GM19468 (cell line): Measurements from ENCODE around the gene TMSB10.

Experiments
- ATAC-seq: cut with Tn5 transposase; IDR thresholded peaks from one replicate; pipeline ENCODE4 v1.9.1; 2021; ENCODE audit warnings: mild to moderate bottlenecking, moderate library complexity, moderate number of reproducible peaks; ENCODE audit not compliant: unreplicated experiment; ENCODE audit errors: extremely low read depth

The TMSB10 gene

GRCh38 chr2:84879584-84880394 lies 25.7 kb upstream of the TMSB10 start:
- peak; percentile 73 for ATAC-seq

- ATAC-seq, result no peak
These were observed 25.1 kb upstream of the TMSB10 start for GRCh38 chr2:84880395-84880644.

- no peak for ATAC-seq
These were observed 24.6 kb upstream of the TMSB10 start, which contains the start of gene TRABD2A for GRCh38 chr2:84880645-84881521. TRABD2A (minus strand) TSS chr2:84881084; CDS start chr2:84881039, 45 bp downstream.

GRCh38 chr2:84881581-84882413 lies 23.7 kb upstream of the TMSB10 start:
- peak; percentile 56 for ATAC-seq

GRCh38 chr2:84882414-84882738 lies 23.1 kb upstream of the TMSB10 start:
- ATAC-seq, result no peak

- no peak for ATAC-seq
These were observed 22.5 kb upstream of the TMSB10 start for GRCh38 chr2:84882775-84883550.

- no peak for ATAC-seq
These were observed 21.0 kb upstream of the TMSB10 start for GRCh38 chr2:84884449-84884848.

- no peak for ATAC-seq
These were observed 20.3 kb upstream of the TMSB10 start for GRCh38 chr2:84885111-84885510.

GRCh38 chr2:84886791-84887190 lies 18.7 kb upstream of the TMSB10 start:
- ATAC-seq, result no peak

- ATAC-seq, result peak; percentile 73
These were observed 16.8 kb upstream of the TMSB10 start for GRCh38 chr2:84888401-84889276.

- ATAC-seq, result no peak
These were observed 16.1 kb upstream of the TMSB10 start for GRCh38 chr2:84889332-84889731.

- ATAC-seq, result no peak
These were observed 14.0 kb upstream of the TMSB10 start for GRCh38 chr2:84891355-84892010.

- ATAC-seq, result no peak
These were observed 11.3 kb upstream of the TMSB10 start for GRCh38 chr2:84894131-84894586.

GRCh38 chr2:84894758-84895520 lies 10.5 kb upstream of the TMSB10 start:
- no peak for ATAC-seq

- no peak for ATAC-seq
These were observed 8.9 kb upstream of the TMSB10 start for GRCh38 chr2:84896567-84896966.

GRCh38 chr2:84897773-84898172 lies 7.7 kb upstream of the TMSB10 start:
- ATAC-seq, result no peak

GRCh38 chr2:84899304-84900204 lies 5.9 kb upstream of the TMSB10 start:
- no peak for ATAC-seq
